IMR-90 (cell line): ENCODE data around the gene ADSS1. TPM values are rescaled to one million over a fixed set of nuclear protein-coding genes. Genes with fewer than 3 reads are reported as not detected.

Experiments
- ATAC-seq: fragments of 200-7000 bp; cut with Tn5 transposase; 2 replicates; pipeline ENCODE4 v1.9.1; 2020; ENCODE audit warnings: low read depth, mild to moderate bottlenecking, moderate library complexity
- BruUV-seq: library from RNA; stranded (reverse); fragments of 400-500 nt; replicated peaks from 2 replicates; lab custom pipeline; 2021; lab: Mats Ljungman, UMichigan
- CTCF ChIA-PET: fragments of 300-600 bp; formaldehyde crosslinking; extraction: SDS; loops from one replicate; lab custom pipeline; 2021; ENCODE audit warnings: antibody characterized with exemption; lab: Yijun Ruan, JAX
- POLR2A ChIA-PET: fragments of 300-600 bp; sonication (Branson Sonifier 250); formaldehyde crosslinking; loops from one replicate; lab custom pipeline; 2022; ENCODE audit warnings: antibody characterized with exemption; ENCODE audit not compliant: unreplicated experiment; lab: Charles Lee
- DNase-seq: peaks from one replicate; pipeline ENCODE4 v3.0.0; 2013
- H2AFZ ChIP-seq: replicated peaks from 2 replicates; pipeline ENCODE3; 2013; ENCODE audit warnings: low read length, mild to moderate bottlenecking; ENCODE audit not compliant: poor library complexity
- H2AK5ac ChIP-seq: 2 replicates; pipeline ENCODE4 v1.6.1; 2013; ENCODE audit warnings: low read depth, low read length, inconsistent platforms
- H2AK9ac ChIP-seq: replicated peaks from 2 replicates; pipeline ENCODE3; 2013; ENCODE audit warnings: mild to moderate bottlenecking, low read depth, low read length, moderate library complexity; ENCODE audit not compliant: poor library complexity
- H2BK120ac ChIP-seq: 2 replicates; pipeline ENCODE4 v1.6.1; 2013; ENCODE audit warnings: low read depth, low read length, inconsistent platforms
- H2BK15ac ChIP-seq: 3 replicates; pipeline ENCODE4 v1.6.1; 2013; ENCODE audit warnings: low read depth, low read length, inconsistent platforms
- H2BK20ac ChIP-seq: 2 replicates; pipeline ENCODE4 v1.6.1; 2013; ENCODE audit warnings: low read depth, mild to moderate bottlenecking, inconsistent platforms, low read length, moderate library complexity
- H2BK5ac ChIP-seq: 2 replicates; pipeline ENCODE4 v1.6.1; 2013; ENCODE audit warnings: mild to moderate bottlenecking, low read depth, low read length, inconsistent platforms; ENCODE audit not compliant: poor library complexity, severe bottlenecking
- H3K14ac ChIP-seq: replicated peaks from 2 replicates; pipeline ENCODE4 v1.6.1; 2013; ENCODE audit warnings: low read depth, low read length, inconsistent platforms
- H3K18ac ChIP-seq: 2 replicates; pipeline ENCODE4 v1.6.1; 2013; ENCODE audit warnings: low read depth, low read length, control low read depth
- H3K23ac ChIP-seq: 2 replicates; pipeline ENCODE4 v1.6.1; 2013; ENCODE audit warnings: low read depth, low read length, inconsistent platforms
- H3K27ac ChIP-seq: 2 replicates; pipeline ENCODE4 v1.5.1; 2013; ENCODE audit warnings: mild to moderate bottlenecking, control low read depth, low read length; ENCODE audit not compliant: insufficient read depth
- H3K27me3 ChIP-seq: 2 replicates; pipeline ENCODE4 v1.6.1; 2013; ENCODE audit warnings: low read length; ENCODE audit not compliant: control insufficient read depth, insufficient read depth
- H3K36me3 ChIP-seq: 2 replicates; pipeline ENCODE4 v1.6.1; 2013; ENCODE audit warnings: low read length, mixed read lengths; ENCODE audit not compliant: control insufficient read depth, insufficient read depth
- H3K4ac ChIP-seq: 2 replicates; pipeline ENCODE4 v1.6.1; 2013; ENCODE audit warnings: low read depth, low read length, inconsistent platforms
- H3K4me1 ChIP-seq: 2 replicates; pipeline ENCODE4 v1.6.1; 2013; ENCODE audit warnings: low read length, mixed read lengths; ENCODE audit not compliant: control insufficient read depth, insufficient read depth
- H3K4me2 ChIP-seq: 2 replicates; pipeline ENCODE4 v1.6.1; 2013; ENCODE audit warnings: low read depth, mild to moderate bottlenecking, control low read depth, low read length, moderate library complexity
- H3K4me3 ChIP-seq: 2 replicates; pipeline ENCODE4 v1.5.1; 2013; ENCODE audit warnings: low read depth, mild to moderate bottlenecking, control low read depth, low read length, moderate library complexity; ENCODE audit not compliant: insufficient read depth
- H3K56ac ChIP-seq: 2 replicates; pipeline ENCODE4 v1.6.1; 2013; ENCODE audit warnings: low read length, inconsistent platforms; ENCODE audit not compliant: insufficient read depth; ENCODE audit errors: extremely low read depth
- H3K79me1 ChIP-seq, 2 experiments: 2 replicates each; pipeline ENCODE4 v1.6.1; 2013; ENCODE audit warnings: low read length in 2 of 2, inconsistent platforms in 1 of 2, low read depth in 1 of 2
- H3K9ac ChIP-seq: 2 replicates; pipeline ENCODE4 v1.6.1; 2013; ENCODE audit warnings: low read depth, low read length, control low read depth
- H3K9me1 ChIP-seq: 2 replicates; pipeline ENCODE4 v1.6.1; 2013; ENCODE audit warnings: low read length, inconsistent platforms; ENCODE audit not compliant: insufficient read depth
- H3K9me3 ChIP-seq: 2 replicates; pipeline ENCODE4 v1.6.1; 2013; ENCODE audit warnings: low read length; ENCODE audit not compliant: control insufficient read depth, insufficient read depth
- H4K20me1 ChIP-seq: 2 replicates; pipeline ENCODE4 v1.6.1; 2013; ENCODE audit warnings: low read length, inconsistent platforms; ENCODE audit not compliant: insufficient read depth
- H4K5ac ChIP-seq: 2 replicates; pipeline ENCODE4 v1.6.1; 2013; ENCODE audit warnings: mild to moderate bottlenecking, low read depth, low read length, control low read depth
- H4K8ac ChIP-seq, 2 experiments: 2 replicates each; pipeline ENCODE4 v1.6.1; 2013; ENCODE audit warnings: low read depth in 2 of 2, low read length in 2 of 2, control low read depth in 1 of 2, inconsistent platforms in 1 of 2
- H4K91ac ChIP-seq: 2 replicates; pipeline ENCODE4 v1.6.1; 2013; ENCODE audit warnings: low read depth, low read length, inconsistent platforms; ENCODE audit not compliant: insufficient read depth
- BHLHE40 ChIP-seq: fragments of 150-350 bp; IDR thresholded peaks from 2 replicates; pipeline ENCODE4 v1.6.1; 2016; ENCODE audit warnings: mild to moderate bottlenecking, low read depth, low read length
- CTCF ChIP-seq: conservative IDR thresholded peaks from 2 replicates; pipeline ENCODE4 v1.5.1; 2012; ENCODE audit warnings: mild to moderate bottlenecking, low read depth, low read length, improper control_type of control experiment
- FOS ChIP-seq: fragments of 150-350 bp; IDR thresholded peaks from 2 replicates; pipeline ENCODE4 v1.6.1; 2016; ENCODE audit warnings: low read depth, low read length
- POLR2A ChIP-seq: IDR thresholded peaks from 2 replicates; pipeline ENCODE4 v1.6.1; 2012; ENCODE audit warnings: mild to moderate bottlenecking, low read depth, low read length
- RCOR1 ChIP-seq: IDR thresholded peaks from 2 replicates; pipeline ENCODE4 v1.6.1; 2012; ENCODE audit warnings: mild to moderate bottlenecking, low read length, improper control_type of control experiment; ENCODE audit not compliant: insufficient replicate concordance
- SMC3 ChIP-seq: fragments of 150-350 bp; IDR thresholded peaks from 2 replicates; pipeline ENCODE4 v1.6.1; 2016; ENCODE audit warnings: low read depth, mild to moderate bottlenecking, antibody characterized with exemption, low read length, moderate library complexity
- WGBS, 2 experiments: methylation state at CpG; one replicate each; pipeline versions ENCODE4 v1.1.5 to v1.1.7; 2013; ENCODE audit warnings: missing lambda C conversion rate in 2 of 2; ENCODE audit not compliant: insufficient read length in 1 of 2; ENCODE audit errors: extremely low coverage in 2 of 2; 5-methylcytosine and 5-hydroxymethylcytosine counted together
- dilution Hi-C: fragments of 300-500 bp; cut with HindIII; formaldehyde crosslinking; loops from one replicate; pipeline ENCODE4 v1.14.3; 2018; ENCODE audit warnings: low sequenced_read_pairs; ENCODE audit not compliant: unreplicated experiment
- in situ Hi-C: fragments of 300-500 bp; cut with MboI; formaldehyde crosslinking; loops from 3 replicates; pipeline ENCODE4 v1.14.3; 2019; ENCODE audit warnings: low sequenced_read_pairs, inconsistent platforms, mixed read lengths
- intact Hi-C: fragments of 100-400 bp; cut with micrococcal nuclease; formaldehyde crosslinking; loops from 2 replicates; pipeline ENCODE4 v1.10.0; 2022
- polyA plus RNA-seq, 3 experiments: library from polyadenylated mRNA; depleted of rRNA; stranded (reverse); fragments of >200 nt; gene quantifications; 2 replicates each; pipeline ENCODE4 v1.2.3, GENCODE V29; 2012; ENCODE audit warnings: low replicate concordance in 1 of 3
- total RNA-seq: library from RNA; depleted of rRNA; stranded (reverse); fragments of >200 nt; gene quantifications from 2 replicates; pipeline ENCODE4 v1.2.3, GENCODE V29; 2012

The ADSS1 gene
- total and polyA plus RNA-seq, 2 of the 4 experiments (the other 2 are of a cell fraction) = 1.8 to 5.2 TPM

DNA sequence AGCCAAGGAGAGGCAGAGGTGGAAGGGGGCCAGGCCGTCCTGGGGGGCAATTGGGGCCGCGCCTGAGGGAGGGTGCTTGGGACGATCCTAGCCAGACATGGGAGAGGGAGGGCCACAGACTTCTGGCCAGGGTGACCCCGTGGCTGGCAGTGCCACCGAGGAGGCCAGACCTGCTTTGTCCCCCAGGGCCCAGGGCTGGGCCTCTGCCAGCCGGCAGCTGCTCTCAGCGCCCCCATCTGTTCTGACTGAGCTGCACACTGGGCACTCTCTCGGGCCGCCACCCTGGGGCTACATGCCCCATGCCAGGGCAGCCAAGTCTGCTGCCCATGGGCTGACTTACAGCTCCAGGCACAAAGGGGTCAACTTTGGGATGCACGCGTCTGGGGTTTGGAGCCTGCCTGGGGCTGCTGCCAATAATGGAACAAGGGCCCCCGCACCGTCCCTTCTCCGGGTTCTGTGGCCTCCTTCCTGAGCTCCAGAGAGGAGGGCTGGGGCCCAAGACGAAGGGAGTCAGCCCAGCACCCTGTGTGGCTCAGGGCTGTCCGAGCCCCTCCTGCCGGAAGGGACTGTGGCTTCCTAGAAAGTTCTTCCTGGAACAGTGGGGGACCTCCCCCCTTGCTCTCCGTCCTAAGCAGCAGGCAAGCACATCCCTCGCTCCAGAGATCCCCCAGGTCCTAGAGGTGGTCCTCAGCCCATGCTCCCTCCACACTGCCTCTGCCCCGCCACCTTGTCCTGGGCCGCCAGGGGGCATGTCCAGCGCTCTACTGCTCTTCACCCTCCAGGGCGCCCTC, 1.1 kb downstream of the ADSS1 start:
- POLR2A ChIA-PET = no interaction called here
- Histone ChIP-seq H4K91ac (no peak overlapping the region; the same call in 1 of the 2 replicates), H3K79me1 (peaks cover 12 to 21% of the 10 kb centered on the region in 2 experiments; a peak in 2 of 4 replicates), H3K27ac (no peak overlapping the region), H2BK20ac (no peak overlapping the region), H3K9me1 (no peaks in the 10 kb centered on the region), H2BK15ac (no peak overlapping the region), H2BK120ac (no peak overlapping the region), H2AFZ (no peak overlapping the region), H3K27me3 (no peaks in the 10 kb centered on the region; the same call in 1 of the 2 replicates), H3K4me2 (peak overlapping the region; percentile 89), H3K23ac (no peak overlapping the region), H2AK9ac (peak overlapping the region; percentile 80), H3K9me3 (no peaks in the 10 kb centered on the region), H3K56ac (no peak overlapping the region), H3K36me3 (peaks cover 7% of the 10 kb centered on the region; the same call in 1 of the 2 replicates), H4K20me1 (peaks cover 22% of the 10 kb centered on the region), H4K5ac (peak overlapping the region; percentile 1; the same call in 1 of the 2 replicates), H3K14ac (no peak overlapping the region), H3K18ac (no peak overlapping the region), H3K4me1 (peaks cover 23% of the 10 kb centered on the region), H2AK5ac (no peak overlapping the region), H3K9ac (no peak overlapping the region), H3K4me3 (peak overlapping the region; percentile 94; the same call in 1 of the 2 replicates), H2BK5ac (no peak overlapping the region), H4K8ac (no peak overlapping the region), H3K4ac (no peak overlapping the region)
- in situ Hi-C loops (no loop called here), intact Hi-C loops (loop anchor here (5.0 kb wide), 1 partner anchor 73 kb away; no protein-coding TSS in a partner anchor), dilution Hi-C loops (no loop called here)
- CTCF ChIA-PET = no interaction called here
- no TSS peak for BruUV-seq
- WGBS, 2 experiments = 18% methylated on average over 10 of the region's 24 CpGs; no CpG with 5 or more reads in 1 of the 2 experiments
- DNase-seq (no peak), ATAC-seq (peak; percentile 5)
- TF ChIP-seq POLR2A = no peak
- no peak for TF ChIP-seq BHLHE40
- TF ChIP-seq RCOR1 = no peak
- no peak for TF ChIP-seq SMC3
- TF ChIP-seq FOS = no peak
- TF ChIP-seq CTCF = peak; percentile 34
